PC-3 (cell line): ENCODE measurements around the gene IPO9.
A peak's percentile ranks its signal among the peaks of the same experiment; 100 is the strongest.

Source experiments
- EZH2 ChIP-seq: fragments of 300-600 bp; sonication (generic); IDR thresholded peaks from one replicate; pipeline ENCODE4 v1.6.1; 2017; ENCODE audit warnings: antibody characterized with exemption, mild to moderate bottlenecking, low read length; ENCODE audit not compliant: unreplicated experiment
- TF ChIP-seq, protein P1 (sequence below): fragments of 300-600 bp; sonication (generic); conservative IDR thresholded peaks from 2 replicates; pipeline ENCODE4 v1.5.1; 2017; ENCODE audit warnings: antibody characterized with exemption, low read depth, mild to moderate bottlenecking, low read length

DNA sequence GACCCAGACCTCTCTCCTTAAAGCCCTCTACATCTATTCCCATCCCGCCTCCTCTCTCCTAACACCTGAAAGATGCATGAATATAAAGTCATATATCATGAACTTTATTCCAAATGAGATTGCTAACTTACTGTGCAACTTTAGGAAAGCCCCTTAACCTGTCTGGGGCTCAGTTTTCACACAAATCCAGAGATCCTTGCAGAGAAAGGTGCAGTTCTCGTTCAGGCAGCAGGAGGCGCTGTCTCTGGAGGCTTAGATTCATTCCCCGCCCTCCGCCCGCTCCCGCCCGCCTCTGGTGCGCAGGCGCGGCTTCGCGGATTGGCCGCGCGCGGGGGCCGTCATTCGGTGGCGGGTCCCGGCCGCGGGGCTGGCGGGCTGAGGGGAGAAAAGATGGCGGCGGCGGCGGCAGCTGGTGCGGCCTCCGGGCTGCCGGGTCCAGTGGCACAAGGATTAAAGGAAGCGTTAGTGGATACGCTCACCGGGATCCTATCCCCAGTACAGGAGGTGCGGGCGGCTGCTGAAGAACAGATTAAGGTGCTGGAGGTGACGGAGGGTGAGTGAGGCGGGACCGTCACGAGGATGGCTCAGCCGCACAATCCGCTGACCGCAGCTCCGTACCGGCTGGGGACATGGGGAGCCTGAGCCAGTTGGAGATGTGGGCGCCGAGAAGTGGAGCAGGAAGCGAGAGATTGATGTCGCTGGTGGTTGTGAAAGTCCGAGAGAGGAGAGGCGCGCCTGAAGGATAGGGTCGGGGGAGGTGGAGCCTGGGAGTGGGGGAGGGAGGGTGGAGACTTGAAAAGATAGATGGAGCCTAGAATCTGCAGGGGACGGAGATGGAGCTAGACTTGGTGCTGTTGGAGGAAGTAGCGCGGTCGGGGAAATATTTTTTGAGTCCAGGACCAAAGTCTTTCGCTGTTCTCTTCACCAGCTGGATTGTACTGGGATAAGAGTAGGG is at the start of gene IPO9:
- no peak for TF ChIP-seq EZH2
- TF ChIP-seq, protein P1, sequence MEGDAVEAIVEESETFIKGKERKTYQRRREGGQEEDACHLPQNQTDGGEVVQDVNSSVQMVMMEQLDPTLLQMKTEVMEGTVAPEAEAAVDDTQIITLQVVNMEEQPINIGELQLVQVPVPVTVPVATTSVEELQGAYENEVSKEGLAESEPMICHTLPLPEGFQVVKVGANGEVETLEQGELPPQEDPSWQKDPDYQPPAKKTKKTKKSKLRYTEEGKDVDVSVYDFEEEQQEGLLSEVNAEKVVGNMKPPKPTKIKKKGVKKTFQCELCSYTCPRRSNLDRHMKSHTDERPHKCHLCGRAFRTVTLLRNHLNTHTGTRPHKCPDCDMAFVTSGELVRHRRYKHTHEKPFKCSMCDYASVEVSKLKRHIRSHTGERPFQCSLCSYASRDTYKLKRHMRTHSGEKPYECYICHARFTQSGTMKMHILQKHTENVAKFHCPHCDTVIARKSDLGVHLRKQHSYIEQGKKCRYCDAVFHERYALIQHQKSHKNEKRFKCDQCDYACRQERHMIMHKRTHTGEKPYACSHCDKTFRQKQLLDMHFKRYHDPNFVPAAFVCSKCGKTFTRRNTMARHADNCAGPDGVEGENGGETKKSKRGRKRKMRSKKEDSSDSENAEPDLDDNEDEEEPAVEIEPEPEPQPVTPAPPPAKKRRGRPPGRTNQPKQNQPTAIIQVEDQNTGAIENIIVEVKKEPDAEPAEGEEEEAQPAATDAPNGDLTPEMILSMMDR = peak; percentile 75
